IMR-90 (cell line): Measurements from ENCODE around the gene N4BP2L1. TPM values are rescaled to one million over a fixed set of nuclear protein-coding genes. Genes with fewer than 3 reads are reported as not detected.
A peak's percentile ranks its signal among the peaks of the same experiment; 100 is the strongest.

Source experiments
- ATAC-seq: fragments of 200-7000 bp; cut with Tn5 transposase; 2 replicates; pipeline ENCODE4 v1.9.1; 2020; ENCODE audit warnings: low read depth, mild to moderate bottlenecking, moderate library complexity
- BruUV-seq: library from RNA; stranded (reverse); fragments of 400-500 nt; replicated peaks from 2 replicates; lab custom pipeline; 2021; lab: Mats Ljungman, UMichigan
- CTCF ChIA-PET: fragments of 300-600 bp; formaldehyde crosslinking; extraction: SDS; loops from one replicate; lab custom pipeline; 2021; ENCODE audit warnings: antibody characterized with exemption; lab: Yijun Ruan, JAX
- POLR2A ChIA-PET: fragments of 300-600 bp; sonication (Branson Sonifier 250); formaldehyde crosslinking; loops from one replicate; lab custom pipeline; 2022; ENCODE audit warnings: antibody characterized with exemption; ENCODE audit not compliant: unreplicated experiment; lab: Charles Lee
- DNase-seq: peaks from one replicate; pipeline ENCODE4 v3.0.0; 2013
- H2AFZ ChIP-seq: replicated peaks from 2 replicates; pipeline ENCODE3; 2013; ENCODE audit warnings: low read length, mild to moderate bottlenecking; ENCODE audit not compliant: poor library complexity
- H2AK5ac ChIP-seq: 2 replicates; pipeline ENCODE4 v1.6.1; 2013; ENCODE audit warnings: low read depth, low read length, inconsistent platforms
- H2AK9ac ChIP-seq: replicated peaks from 2 replicates; pipeline ENCODE3; 2013; ENCODE audit warnings: mild to moderate bottlenecking, low read depth, low read length, moderate library complexity; ENCODE audit not compliant: poor library complexity
- H2BK120ac ChIP-seq: 2 replicates; pipeline ENCODE4 v1.6.1; 2013; ENCODE audit warnings: low read depth, low read length, inconsistent platforms
- H2BK15ac ChIP-seq: 3 replicates; pipeline ENCODE4 v1.6.1; 2013; ENCODE audit warnings: low read depth, low read length, inconsistent platforms
- H2BK20ac ChIP-seq: 2 replicates; pipeline ENCODE4 v1.6.1; 2013; ENCODE audit warnings: low read depth, mild to moderate bottlenecking, inconsistent platforms, low read length, moderate library complexity
- H2BK5ac ChIP-seq: 2 replicates; pipeline ENCODE4 v1.6.1; 2013; ENCODE audit warnings: mild to moderate bottlenecking, low read depth, low read length, inconsistent platforms; ENCODE audit not compliant: poor library complexity, severe bottlenecking
- H3K14ac ChIP-seq: replicated peaks from 2 replicates; pipeline ENCODE4 v1.6.1; 2013; ENCODE audit warnings: low read depth, low read length, inconsistent platforms
- H3K18ac ChIP-seq: 2 replicates; pipeline ENCODE4 v1.6.1; 2013; ENCODE audit warnings: low read depth, low read length, control low read depth
- H3K23ac ChIP-seq: 2 replicates; pipeline ENCODE4 v1.6.1; 2013; ENCODE audit warnings: low read depth, low read length, inconsistent platforms
- H3K27ac ChIP-seq: 2 replicates; pipeline ENCODE4 v1.5.1; 2013; ENCODE audit warnings: mild to moderate bottlenecking, control low read depth, low read length; ENCODE audit not compliant: insufficient read depth
- H3K27me3 ChIP-seq: 2 replicates; pipeline ENCODE4 v1.6.1; 2013; ENCODE audit warnings: low read length; ENCODE audit not compliant: control insufficient read depth, insufficient read depth
- H3K36me3 ChIP-seq: 2 replicates; pipeline ENCODE4 v1.6.1; 2013; ENCODE audit warnings: low read length, mixed read lengths; ENCODE audit not compliant: control insufficient read depth, insufficient read depth
- H3K4ac ChIP-seq: 2 replicates; pipeline ENCODE4 v1.6.1; 2013; ENCODE audit warnings: low read depth, low read length, inconsistent platforms
- H3K4me1 ChIP-seq: 2 replicates; pipeline ENCODE4 v1.6.1; 2013; ENCODE audit warnings: low read length, mixed read lengths; ENCODE audit not compliant: control insufficient read depth, insufficient read depth
- H3K4me2 ChIP-seq: 2 replicates; pipeline ENCODE4 v1.6.1; 2013; ENCODE audit warnings: low read depth, mild to moderate bottlenecking, control low read depth, low read length, moderate library complexity
- H3K4me3 ChIP-seq: 2 replicates; pipeline ENCODE4 v1.5.1; 2013; ENCODE audit warnings: low read depth, mild to moderate bottlenecking, control low read depth, low read length, moderate library complexity; ENCODE audit not compliant: insufficient read depth
- H3K56ac ChIP-seq: 2 replicates; pipeline ENCODE4 v1.6.1; 2013; ENCODE audit warnings: low read length, inconsistent platforms; ENCODE audit not compliant: insufficient read depth; ENCODE audit errors: extremely low read depth
- H3K79me1 ChIP-seq, 2 experiments: 2 replicates each; pipeline ENCODE4 v1.6.1; 2013; ENCODE audit warnings: low read length in 2 of 2, inconsistent platforms in 1 of 2, low read depth in 1 of 2
- H3K9ac ChIP-seq: 2 replicates; pipeline ENCODE4 v1.6.1; 2013; ENCODE audit warnings: low read depth, low read length, control low read depth
- H3K9me1 ChIP-seq: 2 replicates; pipeline ENCODE4 v1.6.1; 2013; ENCODE audit warnings: low read length, inconsistent platforms; ENCODE audit not compliant: insufficient read depth
- H3K9me3 ChIP-seq: 2 replicates; pipeline ENCODE4 v1.6.1; 2013; ENCODE audit warnings: low read length; ENCODE audit not compliant: control insufficient read depth, insufficient read depth
- H4K20me1 ChIP-seq: 2 replicates; pipeline ENCODE4 v1.6.1; 2013; ENCODE audit warnings: low read length, inconsistent platforms; ENCODE audit not compliant: insufficient read depth
- H4K5ac ChIP-seq: 2 replicates; pipeline ENCODE4 v1.6.1; 2013; ENCODE audit warnings: mild to moderate bottlenecking, low read depth, low read length, control low read depth
- H4K8ac ChIP-seq, 2 experiments: 2 replicates each; pipeline ENCODE4 v1.6.1; 2013; ENCODE audit warnings: low read depth in 2 of 2, low read length in 2 of 2, control low read depth in 1 of 2, inconsistent platforms in 1 of 2
- H4K91ac ChIP-seq: 2 replicates; pipeline ENCODE4 v1.6.1; 2013; ENCODE audit warnings: low read depth, low read length, inconsistent platforms; ENCODE audit not compliant: insufficient read depth
- BHLHE40 ChIP-seq: fragments of 150-350 bp; IDR thresholded peaks from 2 replicates; pipeline ENCODE4 v1.6.1; 2016; ENCODE audit warnings: mild to moderate bottlenecking, low read depth, low read length
- CEBPB ChIP-seq: IDR thresholded peaks from 2 replicates; pipeline ENCODE4 v1.6.1; 2012; ENCODE audit warnings: low read depth, low read length, improper control_type of control experiment
- CTCF ChIP-seq: conservative IDR thresholded peaks from 2 replicates; pipeline ENCODE4 v1.5.1; 2012; ENCODE audit warnings: mild to moderate bottlenecking, low read depth, low read length, improper control_type of control experiment
- ELK1 ChIP-seq: fragments of 150-350 bp; IDR thresholded peaks from 2 replicates; pipeline ENCODE4 v1.6.1; 2016; ENCODE audit warnings: low read depth, mild to moderate bottlenecking, low read length, moderate library complexity, borderline replicate concordance
- MAZ ChIP-seq: IDR thresholded peaks from 2 replicates; pipeline ENCODE4 v1.6.1; 2012; ENCODE audit warnings: low read depth, mild to moderate bottlenecking, low read length, improper control_type of control experiment, moderate library complexity, borderline replicate concordance
- POLR2A ChIP-seq: IDR thresholded peaks from 2 replicates; pipeline ENCODE4 v1.6.1; 2012; ENCODE audit warnings: mild to moderate bottlenecking, low read depth, low read length
- WGBS, 2 experiments: methylation state at CpG; one replicate each; pipeline versions ENCODE4 v1.1.5 to v1.1.7; 2013; ENCODE audit warnings: missing lambda C conversion rate in 2 of 2; ENCODE audit not compliant: insufficient read length in 1 of 2; ENCODE audit errors: extremely low coverage in 2 of 2; 5-methylcytosine and 5-hydroxymethylcytosine counted together
- dilution Hi-C: fragments of 300-500 bp; cut with HindIII; formaldehyde crosslinking; loops from one replicate; pipeline ENCODE4 v1.14.3; 2018; ENCODE audit warnings: low sequenced_read_pairs; ENCODE audit not compliant: unreplicated experiment
- in situ Hi-C: fragments of 300-500 bp; cut with MboI; formaldehyde crosslinking; loops from 3 replicates; pipeline ENCODE4 v1.14.3; 2019; ENCODE audit warnings: low sequenced_read_pairs, inconsistent platforms, mixed read lengths
- intact Hi-C: fragments of 100-400 bp; cut with micrococcal nuclease; formaldehyde crosslinking; loops from 2 replicates; pipeline ENCODE4 v1.10.0; 2022
- polyA plus RNA-seq, 3 experiments: library from polyadenylated mRNA; depleted of rRNA; stranded (reverse); fragments of >200 nt; gene quantifications; 2 replicates each; pipeline ENCODE4 v1.2.3, GENCODE V29; 2012; ENCODE audit warnings: low replicate concordance in 1 of 3
- total RNA-seq: library from RNA; depleted of rRNA; stranded (reverse); fragments of >200 nt; gene quantifications from 2 replicates; pipeline ENCODE4 v1.2.3, GENCODE V29; 2012
- TF ChIP-seq, protein P1 (sequence below): fragments of 150-350 bp; IDR thresholded peaks from 2 replicates; pipeline ENCODE4 v1.6.1; 2017; ENCODE audit warnings: mild to moderate bottlenecking, antibody characterized with exemption, low read length, low read depth

N4BP2L1 gene
- total and polyA plus RNA-seq, 2 of the 4 experiments (the other 2 are of a cell fraction) = 0.18 to 0.46 TPM

DNA sequence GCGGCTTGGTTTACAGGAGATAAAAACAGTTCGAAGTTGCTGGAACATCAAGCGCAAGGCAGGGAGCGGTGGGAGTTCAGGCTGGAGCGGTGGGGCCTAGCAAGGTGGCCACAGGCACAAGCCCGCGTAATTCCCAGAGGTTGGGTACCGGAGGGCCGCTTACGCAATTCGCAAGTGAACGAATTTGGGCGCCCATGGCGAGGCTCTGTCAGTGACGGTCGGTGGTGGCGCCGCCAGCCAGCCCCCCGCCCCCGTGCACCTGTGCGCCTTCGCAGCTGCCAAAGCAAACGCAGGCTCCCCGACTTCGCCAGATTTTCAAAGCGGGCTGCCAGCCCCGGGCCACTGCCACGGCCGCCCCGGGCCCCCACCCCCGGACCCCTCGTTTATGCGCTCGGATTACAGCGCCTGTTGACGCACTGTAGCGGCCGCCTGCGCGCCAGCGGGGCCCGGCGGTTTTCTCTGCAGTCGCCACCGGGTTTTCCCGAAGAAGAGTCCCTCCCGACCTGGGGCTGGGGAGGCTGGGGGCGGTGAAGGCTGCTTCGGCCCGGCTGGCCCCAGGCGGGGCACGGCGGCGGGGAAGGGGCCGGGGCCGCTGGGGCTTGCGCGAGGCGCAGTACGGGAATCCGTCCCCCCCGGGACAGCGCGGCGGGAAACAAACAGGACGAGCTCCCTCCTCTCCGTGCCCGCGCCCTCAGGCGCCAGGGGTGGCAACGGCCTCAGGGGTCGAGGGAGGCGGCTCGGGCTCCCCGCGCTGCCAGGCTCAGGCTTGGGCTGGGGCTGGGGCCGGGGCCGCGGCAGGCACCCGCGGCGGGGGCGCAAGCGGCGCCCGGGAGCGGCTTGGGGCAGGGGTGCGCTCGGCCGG lies 709 bp downstream of the N4BP2L1 start:
- CTCF ChIA-PET = no interaction called here

More for the DNA sequence above, 709 bp downstream of the N4BP2L1 start:
- no peak overlapping the region for H3K56ac ChIP-seq
- H2AK5ac ChIP-seq = no peak overlapping the region
- H4K8ac ChIP-seq = no peak overlapping the region
- DNase-seq (peak; percentile 29), ATAC-seq (peak; percentile 64)
- peak overlapping the region; percentile 95 for H2AFZ ChIP-seq
- no peak overlapping the region for H3K4ac ChIP-seq
- H3K79me1 ChIP-seq = no peaks in the 10 kb centered on the region
- H3K9me3 ChIP-seq = no peaks in the 10 kb centered on the region
- no peak overlapping the region for H4K91ac ChIP-seq
- no peak overlapping the region for H3K18ac ChIP-seq
- WGBS, 2 experiments = 9% methylated on average over 34 of the region's 90 CpGs; no CpG with 5 or more reads in 1 of the 2 experiments
- 0 out of 2 replicates have a peak overlapping the region, but pooled peaks have one; percentile 5 for H3K23ac ChIP-seq
- peak overlapping the region; percentile 79 for H3K4me2 ChIP-seq
- H2BK5ac ChIP-seq = no peak overlapping the region
- H3K9me1 ChIP-seq = peaks cover 4% of the 10 kb centered on the region; the same call in 1 of the 2 replicates
- TF ChIP-seq CEBPB = peak; percentile 71
- no peak for TF ChIP-seq CTCF
- TF ChIP-seq BHLHE40 = no peak
- no peak for TF ChIP-seq POLR2A
- TF ChIP-seq ELK1 = no peak
- TF ChIP-seq MAZ = 0 out of 2 replicates have a peak, but pooled peaks have one; percentile 4
- TF ChIP-seq, protein P1, sequence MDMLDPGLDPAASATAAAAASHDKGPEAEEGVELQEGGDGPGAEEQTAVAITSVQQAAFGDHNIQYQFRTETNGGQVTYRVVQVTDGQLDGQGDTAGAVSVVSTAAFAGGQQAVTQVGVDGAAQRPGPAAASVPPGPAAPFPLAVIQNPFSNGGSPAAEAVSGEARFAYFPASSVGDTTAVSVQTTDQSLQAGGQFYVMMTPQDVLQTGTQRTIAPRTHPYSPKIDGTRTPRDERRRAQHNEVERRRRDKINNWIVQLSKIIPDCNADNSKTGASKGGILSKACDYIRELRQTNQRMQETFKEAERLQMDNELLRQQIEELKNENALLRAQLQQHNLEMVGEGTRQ = no peak
- H4K20me1 ChIP-seq = no peaks in the 10 kb centered on the region
- H3K27me3 ChIP-seq = no peaks in the 10 kb centered on the region
- no peak overlapping the region for H3K14ac ChIP-seq
- peak overlapping the region; percentile 60 for H3K4me3 ChIP-seq
- H2AK9ac ChIP-seq = peak overlapping the region; percentile 46
- no peaks in the 10 kb centered on the region for H3K36me3 ChIP-seq
- POLR2A ChIA-PET = no interaction called here
- intact Hi-C loops = no loop called here
- no peak overlapping the region for H2BK20ac ChIP-seq
- H3K9ac ChIP-seq = 0 out of 2 replicates have a peak overlapping the region, but pooled peaks have one; percentile 15
- no peak overlapping the region for H2BK15ac ChIP-seq
- no peak overlapping the region for H2BK120ac ChIP-seq
- peaks cover 7% of the 10 kb centered on the region; the same call in 1 of the 2 replicates for H3K4me1 ChIP-seq
- dilution Hi-C loops = no loop called here
- no peak overlapping the region for H4K5ac ChIP-seq
- H3K27ac ChIP-seq = no peak overlapping the region
- in situ Hi-C loops = no loop called here
- BruUV-seq = no TSS peak
